Activated CD8-positive, alpha-beta memory T cell treated with anti-CD3 and anti-CD28 coated beads, Interleukin-2, amount 50 U/mL, for 48 hours (primary cell): ENCODE measurements around the gene LHB.
"Not testable (repeated sequence)": the region's sequence is repeated elsewhere in the genome, so short reads cannot be mapped to it uniquely, and the experiment has no call there.

ENCODE experiments used
- DNase-seq: peaks from one replicate; pipeline ENCODE4 v3.0.0-alpha.2; 2020

Gene LHB

DNA sequence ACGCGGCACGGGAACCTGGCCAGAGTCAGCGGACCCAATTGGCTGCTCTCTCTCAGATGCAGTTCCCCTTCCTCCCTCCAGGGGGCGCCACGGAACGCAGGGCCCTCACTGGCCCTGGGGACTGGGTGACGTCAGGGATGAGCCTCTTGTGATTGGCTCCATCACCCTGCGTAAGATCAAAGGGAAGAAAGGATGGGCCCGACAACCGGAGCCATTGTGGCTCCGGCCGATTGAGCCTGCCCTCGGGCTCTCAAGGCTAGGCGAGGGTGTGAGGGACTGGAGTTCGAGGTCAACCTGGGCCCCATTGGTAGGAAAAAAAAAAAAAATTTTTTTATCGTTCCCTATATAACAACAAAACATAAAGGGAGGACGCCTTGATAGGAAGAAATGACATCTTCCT, 19.9 kb upstream of the LHB start, which contains the start of gene CGB1:
CGB1 (minus strand) TSS at position 81 of the 400 bp plus-strand sequence. CDS start 184 bp downstream, outside the sequence.
- peak; percentile 83 for DNase-seq

DNA sequence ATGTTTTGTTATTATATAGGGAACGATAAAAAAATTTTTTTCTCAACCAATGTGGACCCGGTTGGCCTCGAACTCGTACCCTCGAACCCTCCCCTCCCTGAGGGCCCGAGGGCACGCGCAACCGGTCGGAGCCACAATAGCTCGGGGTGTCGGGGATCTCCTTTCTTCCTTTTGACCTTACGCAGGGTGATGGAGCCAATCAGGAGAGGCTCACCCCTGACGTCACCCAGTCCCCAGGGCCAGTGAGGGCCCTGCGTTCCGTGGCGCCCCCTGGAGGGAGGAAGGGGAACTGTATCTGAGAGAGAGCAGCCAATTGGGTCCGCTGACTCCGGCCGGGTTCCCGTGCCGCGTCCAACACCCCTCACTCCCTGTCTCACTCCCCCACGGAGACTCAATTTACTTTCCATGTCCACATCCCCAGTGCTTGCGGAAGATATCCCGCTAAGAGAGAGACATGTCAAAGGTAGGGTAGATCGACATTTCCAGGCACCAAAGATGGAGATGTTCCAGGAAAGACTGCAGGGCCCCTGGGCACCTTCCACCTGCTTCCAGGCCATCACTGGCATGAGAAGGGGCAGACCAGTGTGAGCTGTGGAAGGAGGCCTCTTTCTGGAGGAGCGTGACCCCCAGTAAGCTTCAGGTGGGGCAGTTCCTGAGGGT, 14.9 kb upstream of the LHB start, which contains the start of gene CGB2:
CGB2 (plus strand) TSS at position 249 of the 660 bp plus-strand sequence; CDS start at position 455, 206 bp downstream.
- DNase-seq = peak; percentile 93

DNA sequence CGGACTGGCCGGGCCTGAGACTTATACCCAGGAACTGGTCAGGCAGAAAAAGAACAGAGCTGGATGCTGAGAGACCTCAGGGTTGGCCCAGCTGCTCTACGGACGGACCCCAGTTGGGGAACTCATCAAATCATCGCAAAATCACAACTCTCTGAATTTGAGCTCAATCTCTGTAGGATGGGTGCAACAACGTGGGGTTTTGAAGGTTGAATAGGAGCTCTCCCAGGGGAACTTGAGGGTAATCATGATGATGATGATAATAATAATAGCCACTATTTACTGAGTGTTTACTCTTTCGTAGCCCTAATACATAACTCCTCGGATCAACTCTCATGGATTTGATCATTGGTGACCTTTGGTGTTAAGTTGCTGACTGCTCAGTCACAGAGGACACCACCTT, 13.4 kb upstream of the LHB start:
- not testable (repeated sequence) for DNase-seq

DNA sequence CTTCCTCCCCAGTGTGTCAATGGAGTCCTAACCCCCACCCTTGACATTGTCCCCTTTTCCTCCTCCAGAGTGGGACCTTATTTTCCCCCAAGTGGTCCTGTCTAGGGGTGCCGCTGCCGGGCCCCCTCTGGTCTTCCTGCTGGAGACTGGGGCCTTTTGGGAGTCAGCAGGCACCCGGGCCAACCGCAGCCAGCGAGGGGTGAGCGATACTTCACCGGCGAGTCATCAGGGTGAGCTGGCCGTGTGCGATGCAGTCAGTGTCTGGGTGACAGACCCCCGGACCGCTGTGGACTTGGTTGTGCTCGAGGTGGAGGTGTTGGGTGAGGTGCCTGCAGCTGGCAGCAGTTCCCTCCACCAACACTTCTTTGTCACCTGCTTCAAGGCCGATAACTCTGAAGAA, 12.9 kb upstream of the LHB start:
- DNase-seq = not testable (repeated sequence)

DNA sequence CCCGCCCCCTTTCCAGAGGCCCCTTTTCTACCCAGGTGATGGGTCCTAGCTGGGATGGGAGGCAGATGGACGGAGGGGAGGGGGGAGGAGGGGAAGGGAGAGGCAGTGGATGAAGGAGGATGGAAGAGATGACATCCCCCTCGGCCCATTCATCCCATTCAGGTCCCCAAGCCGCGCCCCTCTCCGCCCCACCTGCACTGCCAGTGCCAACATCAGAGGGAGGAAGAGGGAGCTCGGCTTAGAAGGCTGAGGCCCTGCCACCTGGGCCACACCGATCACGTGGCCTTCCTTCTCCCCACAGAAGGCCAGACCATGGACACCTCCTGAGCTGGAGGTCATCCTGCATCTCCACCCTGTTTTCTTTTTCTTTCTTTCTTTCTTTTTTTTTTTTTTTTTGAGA, 11.8 kb upstream of the LHB start:
- DNase-seq = not testable (repeated sequence)

DNA sequence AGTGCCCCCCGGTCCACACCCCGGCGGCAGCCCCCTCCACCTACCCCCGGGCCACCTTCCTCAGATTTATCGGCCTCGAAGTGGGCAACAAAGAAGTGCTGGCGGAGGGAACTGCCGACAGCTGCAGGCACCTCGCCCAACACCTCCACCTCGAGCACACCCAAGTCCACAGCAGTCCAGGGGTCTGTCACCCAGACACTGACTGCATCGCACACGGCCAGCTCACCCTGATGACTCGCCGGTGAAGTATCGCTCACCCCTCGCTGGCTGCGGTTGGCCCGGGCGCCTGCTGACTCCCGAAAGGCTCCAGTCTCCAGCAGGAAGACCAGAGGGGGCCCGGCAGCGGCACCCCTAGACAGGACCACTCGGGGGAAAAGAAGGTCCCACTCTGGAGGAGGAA, 8.7 kb upstream of the LHB start:
- DNase-seq = not testable (repeated sequence)

DNA sequence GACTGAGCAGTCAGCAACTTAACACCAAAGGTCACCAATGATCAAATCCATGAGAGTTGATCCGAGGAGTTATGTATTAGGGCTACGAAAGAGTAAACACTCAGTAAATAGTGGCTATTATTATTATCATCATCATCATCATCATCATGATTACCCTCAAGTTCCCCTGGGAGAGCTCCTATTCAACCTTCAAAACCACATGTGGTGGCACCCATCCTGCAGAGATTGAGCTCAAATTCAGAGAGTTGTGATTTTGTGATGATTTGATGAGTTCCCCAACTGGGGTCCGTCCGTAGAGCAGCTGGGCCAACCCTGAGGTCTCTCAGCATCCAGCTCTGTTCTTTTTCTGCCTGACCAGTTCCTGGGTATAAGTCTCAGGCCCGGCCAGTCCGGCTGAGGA, 8.2 kb upstream of the LHB start:
- DNase-seq = not testable (repeated sequence)

DNA sequence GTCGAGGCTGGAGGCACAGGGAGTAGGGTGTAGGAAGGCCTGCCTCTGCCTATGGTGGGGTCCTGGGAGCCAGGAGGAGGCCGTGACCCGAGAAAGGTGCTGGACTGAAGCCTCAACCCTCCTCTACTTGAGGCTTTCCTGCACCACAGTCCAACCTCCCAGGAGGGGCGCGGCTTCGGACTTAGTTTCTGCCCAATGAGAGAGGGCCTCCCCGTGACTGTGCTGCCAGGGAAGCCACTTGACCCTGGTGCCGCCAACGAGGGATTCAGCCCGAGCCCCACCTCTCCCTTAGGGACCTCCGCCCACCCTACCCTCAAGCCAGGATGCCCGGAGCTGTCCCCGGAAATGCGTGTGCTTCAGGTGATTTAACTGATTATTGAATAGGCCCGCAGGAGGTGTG, 7.3 kb upstream of the LHB start, which contains the start of gene CGB3:
CGB3 (minus strand) TSS at position 101 of the 400 bp plus-strand sequence. CDS start 362 bp downstream, outside the sequence.
- DNase-seq = not testable (repeated sequence)

DNA sequence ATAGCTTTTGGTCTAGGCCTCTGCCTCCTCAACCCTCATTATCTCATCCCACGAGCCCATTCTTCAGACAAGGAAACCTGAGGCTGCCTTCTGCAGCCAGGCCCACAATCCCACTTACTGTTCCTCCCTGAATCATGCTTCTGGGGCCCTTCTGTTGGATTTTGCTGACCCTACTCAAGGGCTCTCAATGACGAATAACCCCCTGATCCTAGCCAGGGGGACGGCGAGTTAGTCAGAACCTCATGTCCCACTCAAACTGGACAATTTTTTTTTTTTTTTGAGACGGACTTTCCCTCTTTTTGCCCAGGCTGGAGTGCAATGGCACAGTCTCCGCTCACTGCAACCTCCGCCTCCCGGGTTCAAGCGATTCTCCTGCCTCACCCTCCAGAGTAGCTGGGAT, 5.2 kb upstream of the LHB start:
- DNase-seq = no peak

DNA sequence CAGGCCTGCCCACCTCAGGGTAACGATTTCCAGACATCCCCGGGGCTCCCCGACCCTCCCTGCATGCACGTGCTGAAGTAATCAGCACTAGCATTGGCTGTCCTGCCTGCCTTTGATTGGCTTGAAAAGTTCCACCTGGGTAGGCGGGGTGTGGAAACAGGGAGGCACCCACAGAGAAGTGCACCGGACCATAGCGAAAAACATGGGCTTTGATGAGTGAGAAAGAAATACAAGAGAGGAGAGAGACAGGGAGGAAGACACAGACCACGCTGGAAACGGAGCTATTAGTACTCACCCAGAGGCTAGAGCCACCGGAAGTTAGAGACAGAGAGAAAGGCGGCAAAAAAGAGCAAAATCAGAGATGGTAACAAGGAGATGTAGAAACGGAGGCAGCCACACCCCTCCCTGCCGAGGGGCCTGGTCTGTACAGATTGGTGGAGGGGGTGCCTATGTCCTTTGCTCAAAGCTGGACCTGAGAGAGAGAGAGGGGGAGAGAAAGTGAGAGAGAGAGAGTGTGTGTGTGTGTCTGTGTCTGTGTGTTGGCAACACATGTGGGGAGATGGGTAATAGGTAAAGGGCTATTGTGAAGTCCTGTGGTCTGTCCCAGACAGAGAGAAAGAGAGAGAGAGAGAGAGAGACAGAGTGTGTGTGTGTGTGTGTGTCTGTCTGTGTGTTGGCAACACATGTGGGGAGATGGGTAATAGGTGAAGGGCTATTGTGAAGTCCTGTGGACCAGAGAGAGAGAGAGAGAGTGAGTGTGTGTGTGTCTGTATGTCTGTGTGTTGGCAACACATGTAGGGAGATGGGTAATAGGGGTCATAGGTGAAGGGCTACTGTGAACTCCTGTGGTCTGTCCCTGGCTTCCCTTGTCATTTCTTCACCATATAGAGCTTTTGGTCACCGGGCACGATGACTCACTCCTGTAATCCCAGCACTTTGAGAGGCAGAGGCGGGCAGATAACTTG, 4.3 kb upstream of the LHB start:
- no peak for DNase-seq

DNA sequence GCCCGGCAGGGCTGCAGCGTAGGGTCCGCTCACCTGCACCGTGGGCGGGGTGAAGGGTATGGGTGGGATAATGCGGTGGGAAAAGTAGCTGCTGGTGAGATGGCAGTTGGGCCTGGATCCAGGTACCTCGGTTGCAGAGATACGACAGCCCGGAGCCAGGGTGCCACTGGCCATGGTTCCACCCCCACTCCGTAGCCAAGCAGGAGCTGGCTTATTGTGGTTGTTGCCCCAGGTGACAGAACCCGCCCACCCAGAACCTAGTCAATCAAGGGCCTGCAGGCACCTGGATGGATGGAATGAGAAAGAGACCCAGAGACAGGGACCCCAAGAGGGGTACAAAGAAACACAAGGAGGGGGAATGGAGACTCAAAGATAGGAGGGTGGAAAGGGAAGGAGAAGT, 3.5 kb upstream of the LHB start:
- DNase-seq = no peak

DNA sequence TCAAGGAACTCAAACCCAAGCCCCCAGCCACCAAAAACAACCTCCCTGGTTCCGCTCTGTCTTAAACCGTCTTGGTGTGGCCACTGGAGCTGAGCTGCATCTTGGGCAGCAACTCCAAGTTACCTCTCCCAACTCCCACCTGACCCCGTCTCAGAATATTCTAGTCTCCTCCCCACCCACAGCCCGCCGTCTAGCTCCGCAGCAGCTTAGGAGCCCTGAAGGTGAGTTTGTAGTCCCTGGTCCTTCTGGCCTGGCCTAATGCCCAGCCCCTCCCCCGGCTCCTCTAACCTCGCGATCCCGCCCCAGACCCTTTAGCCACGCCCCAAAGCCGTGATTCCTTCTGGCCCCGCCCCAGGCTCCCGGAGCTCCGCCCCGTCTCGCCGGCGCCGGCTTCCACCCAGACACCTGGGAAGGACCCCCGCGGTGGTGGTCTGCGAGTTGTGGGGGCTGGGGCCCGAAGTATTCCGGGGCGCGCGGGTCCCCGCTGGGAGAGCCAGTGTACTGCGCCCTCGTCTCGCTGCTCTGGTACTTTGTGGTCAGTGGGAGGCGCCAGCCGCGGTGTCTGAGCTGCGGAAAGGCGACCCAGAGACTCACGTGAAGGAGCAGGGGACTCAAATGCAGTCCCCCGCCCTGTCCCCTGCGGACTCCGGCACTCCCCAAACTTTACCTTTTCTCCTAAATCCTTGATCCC, 2.5 kb upstream of the LHB start:
- peak; percentile 85 for DNase-seq

DNA sequence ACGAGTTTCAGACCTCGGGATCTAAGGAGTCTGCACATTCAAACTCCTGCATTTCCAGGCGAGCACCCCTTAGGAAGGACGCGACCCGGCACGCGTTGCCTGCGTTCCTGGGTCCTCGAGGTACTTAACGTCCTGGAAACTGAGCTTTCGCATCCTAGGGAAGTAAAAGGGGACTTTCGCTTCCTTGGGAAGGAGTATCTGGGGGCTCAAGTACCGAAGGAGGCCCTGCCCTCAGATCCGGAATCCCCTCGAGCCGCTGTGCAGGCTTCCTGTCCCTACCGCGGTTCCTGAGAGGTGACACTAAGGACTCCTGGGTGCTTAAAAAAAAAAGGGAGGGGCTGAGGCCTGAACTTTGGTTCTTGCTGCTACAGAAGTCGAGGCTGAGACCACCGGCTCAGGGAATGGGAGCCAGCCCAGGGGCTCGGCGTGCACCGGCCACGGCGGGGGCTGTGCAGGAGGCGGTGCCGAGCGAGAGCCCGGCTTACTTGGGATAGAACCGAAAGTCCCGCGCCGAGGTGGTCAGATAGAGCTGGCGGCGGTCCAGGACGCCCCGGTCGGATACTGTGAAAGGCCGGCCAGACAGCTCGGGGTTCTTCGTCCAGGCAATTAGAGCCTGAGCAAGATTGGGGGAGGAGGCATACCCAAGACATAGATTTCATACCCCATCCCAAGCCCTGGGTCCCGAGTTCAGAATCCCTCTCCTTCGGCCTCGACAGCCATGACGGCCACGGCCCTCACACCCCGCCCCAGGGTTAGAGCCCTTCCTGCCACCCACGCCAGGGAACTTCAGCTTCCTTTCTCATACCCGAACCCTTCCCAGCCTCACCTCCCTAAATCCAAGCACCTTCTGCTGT, 1.7 kb upstream of the LHB start:
- peak; percentile 67 for DNase-seq

DNA sequence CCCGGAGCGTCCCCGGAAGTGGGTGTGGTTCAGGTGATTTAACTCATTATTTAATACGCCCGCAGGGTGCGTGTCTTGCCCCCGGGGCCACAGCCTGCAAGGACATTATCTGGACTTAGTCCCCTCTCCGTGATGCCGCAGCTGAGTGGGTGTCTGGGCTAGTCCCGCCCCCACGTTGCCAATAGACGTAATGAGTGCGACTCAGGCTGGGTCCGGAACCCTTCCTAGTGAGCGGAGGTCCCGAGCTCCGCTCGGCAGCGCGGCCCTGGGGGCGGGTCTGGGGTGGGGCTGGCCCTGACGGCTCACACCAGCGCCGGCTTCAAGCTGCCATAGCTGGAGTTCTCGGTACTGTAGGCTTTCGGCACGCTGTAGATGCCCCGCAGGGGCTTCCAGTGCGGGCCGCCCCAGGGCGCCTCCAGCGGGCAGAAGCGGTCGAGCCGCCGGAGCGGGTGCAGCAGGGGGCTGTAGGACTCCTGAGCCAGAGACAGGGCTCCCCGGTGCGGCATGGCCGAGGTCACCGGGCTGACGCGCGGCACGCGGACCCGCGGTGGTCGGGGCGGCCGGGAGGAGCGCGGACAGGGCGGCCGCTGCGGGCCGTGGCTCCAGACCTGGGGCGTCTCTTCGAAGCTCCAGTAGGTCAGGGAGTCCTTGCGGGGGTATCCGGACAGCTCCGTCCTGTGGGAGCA, 918 bp upstream of the LHB start:
- peak; percentile 84 for DNase-seq

DNA sequence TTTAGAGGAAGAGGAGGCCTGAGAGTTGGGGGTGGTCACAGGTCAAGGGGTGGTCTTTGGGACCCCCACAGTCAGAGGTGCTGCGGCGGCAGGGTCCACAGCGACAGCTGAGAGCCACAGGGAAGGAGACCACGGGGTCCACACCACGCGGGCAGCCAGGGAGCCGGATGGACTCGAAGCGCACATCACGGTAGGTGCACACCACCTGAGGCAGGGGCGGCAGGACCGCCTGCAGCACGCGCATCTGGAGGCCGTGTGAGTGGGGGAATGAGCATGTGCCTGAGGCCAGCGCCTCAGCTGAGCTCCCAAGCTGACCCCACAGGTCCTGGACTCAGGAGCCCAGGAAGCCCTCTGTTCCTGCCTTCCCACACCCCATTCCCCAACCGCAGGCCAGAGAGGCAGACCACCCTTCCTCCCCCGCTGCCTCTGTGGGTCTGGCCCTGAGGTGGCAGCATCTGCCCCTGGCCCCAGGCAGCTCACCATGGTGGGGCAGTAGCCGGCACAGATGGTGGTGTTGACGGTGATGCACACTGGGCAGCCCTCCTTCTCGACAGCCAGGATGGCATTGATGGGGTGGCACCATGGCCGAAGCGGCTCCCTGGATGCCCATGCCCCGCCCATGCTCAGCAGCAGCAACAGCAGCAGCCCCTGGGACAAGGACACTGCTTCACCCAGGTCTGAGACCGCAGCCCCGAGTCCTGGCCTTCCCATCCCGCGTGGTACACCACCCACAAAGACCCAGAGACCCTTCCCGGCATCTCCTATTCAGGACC, 638 bp downstream of the LHB start:
- DNase-seq = no peak

DNA sequence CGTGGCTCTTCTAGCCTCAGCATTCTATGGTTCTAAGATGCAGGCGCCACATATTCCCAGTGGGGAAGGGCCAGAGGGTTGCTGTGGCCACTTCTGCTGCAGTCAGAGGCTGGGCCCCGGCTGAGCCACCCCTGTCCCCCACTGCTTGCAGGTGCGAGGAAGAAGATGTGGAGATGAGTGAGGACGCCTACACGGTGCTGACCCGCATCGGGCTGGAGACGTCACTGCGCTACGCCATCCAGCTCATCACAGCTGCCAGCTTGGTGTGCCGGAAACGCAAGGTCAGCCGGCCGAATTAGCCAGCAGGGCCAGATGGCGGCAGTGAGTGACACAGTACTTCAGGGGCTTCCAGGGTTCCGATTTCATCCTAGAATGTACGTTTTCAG, 2.0 kb downstream of the LHB start:
- DNase-seq = no peak

DNA sequence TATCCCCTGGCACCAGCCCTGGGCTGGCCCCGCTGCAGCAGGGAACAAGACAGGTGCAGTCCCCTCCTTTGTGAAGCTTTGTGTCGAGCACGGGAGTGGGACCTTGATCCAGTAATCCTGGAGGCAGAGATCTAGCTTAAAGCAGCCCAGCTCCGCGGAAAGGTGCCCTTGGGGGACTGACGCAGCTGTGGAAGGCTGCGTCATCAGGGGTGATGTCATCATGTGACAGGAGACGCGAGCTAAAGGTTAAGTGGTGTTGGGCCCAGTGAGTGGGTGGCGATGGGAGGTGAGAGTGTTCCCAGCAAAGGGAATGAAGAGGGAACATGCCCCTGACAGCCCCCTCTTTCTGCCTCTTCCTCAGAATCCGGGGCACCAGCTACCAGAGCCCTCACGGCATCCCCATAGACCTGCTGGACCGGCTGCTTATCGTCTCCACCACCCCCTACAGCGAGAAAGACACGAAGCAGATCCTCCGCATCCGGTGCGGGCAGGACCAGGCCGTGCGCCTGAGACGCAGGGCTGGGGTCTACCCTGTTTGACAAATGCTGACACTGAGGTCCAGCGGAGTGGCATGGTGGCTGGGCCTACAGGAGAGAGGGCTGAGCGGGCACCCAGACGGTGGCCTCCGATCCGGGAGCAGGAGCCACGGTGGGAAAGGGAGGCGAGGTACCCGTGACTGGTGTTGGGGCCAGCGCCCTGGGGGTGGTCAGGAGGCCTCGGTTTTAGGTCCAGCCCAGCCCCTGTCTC, 2.6 kb downstream of the LHB start:
- DNase-seq = no peak

DNA sequence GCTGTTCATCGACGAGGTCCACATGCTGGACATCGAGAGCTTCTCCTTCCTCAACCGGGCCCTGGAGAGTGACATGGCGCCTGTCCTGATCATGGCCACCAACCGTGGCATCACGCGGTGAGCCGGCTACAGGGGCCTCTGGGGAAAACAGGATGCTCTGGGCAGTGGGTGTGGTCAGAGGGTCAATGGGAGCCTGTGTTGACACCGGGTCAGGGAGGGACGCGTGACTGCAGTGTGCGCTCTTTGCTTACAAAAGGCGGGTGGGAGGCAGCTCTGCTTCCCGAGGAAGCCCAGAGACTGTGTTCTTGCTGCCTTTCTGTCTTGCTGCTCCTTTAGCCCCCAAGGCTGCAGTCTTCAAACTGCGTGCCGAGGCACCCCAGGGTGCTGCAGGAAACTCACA, 5.7 kb downstream of the LHB start:
- DNase-seq = no peak

DNA sequence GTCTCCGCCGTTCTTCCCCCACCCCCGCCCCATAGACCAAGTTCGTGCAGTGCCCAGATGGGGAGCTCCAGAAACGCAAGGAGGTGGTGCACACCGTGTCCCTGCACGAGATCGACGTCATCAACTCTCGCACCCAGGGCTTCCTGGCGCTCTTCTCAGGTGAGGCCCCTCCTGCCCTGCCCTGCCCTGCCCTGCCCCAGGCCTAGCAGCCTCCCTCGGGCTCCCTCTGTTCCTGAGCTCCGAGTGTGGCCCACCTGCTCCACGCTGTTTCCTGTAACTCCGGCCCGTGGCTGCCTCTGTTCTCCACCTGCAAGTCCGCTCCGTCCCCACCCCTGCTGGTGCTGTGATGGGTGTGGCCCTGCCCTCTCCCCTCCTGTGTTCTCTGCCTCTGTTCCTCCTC, 6.4 kb downstream of the LHB start:
- no peak for DNase-seq

DNA sequence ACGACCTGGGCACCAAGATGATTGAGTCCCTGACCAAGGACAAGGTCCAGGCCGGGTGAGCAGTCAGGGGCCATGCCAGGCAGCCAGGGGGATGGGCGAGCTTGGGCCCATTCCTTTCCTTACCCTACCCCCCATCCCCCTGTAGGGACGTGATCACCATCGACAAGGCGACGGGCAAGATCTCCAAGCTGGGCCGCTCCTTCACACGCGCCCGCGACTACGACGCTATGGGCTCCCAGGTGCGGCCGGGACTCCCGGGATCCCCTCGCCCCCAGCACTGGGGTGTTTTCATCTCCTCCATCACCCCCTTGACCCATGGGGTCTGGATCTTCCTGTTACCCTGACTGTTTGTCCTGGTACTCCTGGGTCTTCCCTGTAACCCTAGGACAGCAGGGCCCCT, 7.1 kb downstream of the LHB start:
- no peak for DNase-seq
